IPS DF 6.9 (cell line): Measurements from ENCODE around the gene SLC35E2B.
"Not testable (repeated sequence)": the region's sequence is repeated elsewhere in the genome, so short reads cannot be mapped to it uniquely, and the experiment has no call there.

Experiments used
- DNase-seq: peaks from one replicate; pipeline ENCODE4 v3.0.0-alpha.2; 2013; ENCODE audit warnings: low read depth, low spot score
- H3K27ac ChIP-seq: one replicate; pipeline ENCODE4 v1.5.1; 2013; ENCODE audit warnings: low read length, control low read depth
- H3K27me3 ChIP-seq: 2 replicates; pipeline ENCODE4 v1.6.1; 2013; ENCODE audit warnings: mild to moderate bottlenecking, low read length; ENCODE audit not compliant: control insufficient read depth, insufficient read depth
- H3K36me3 ChIP-seq: 2 replicates; pipeline ENCODE4 v1.6.1; 2013; ENCODE audit warnings: low read length; ENCODE audit not compliant: control insufficient read depth, insufficient read depth
- H3K4me1 ChIP-seq: 2 replicates; pipeline ENCODE4 v1.6.1; 2013; ENCODE audit warnings: low read length; ENCODE audit not compliant: control insufficient read depth, insufficient read depth
- H3K4me3 ChIP-seq: 2 replicates; pipeline ENCODE4 v1.5.1; 2013; ENCODE audit warnings: mild to moderate bottlenecking, low read length
- H3K9me3 ChIP-seq: 2 replicates; pipeline ENCODE4 v1.6.1; 2013; ENCODE audit warnings: low read length, inconsistent platforms; ENCODE audit not compliant: control insufficient read depth, insufficient read depth
- WGBS: extraction: QIAGEN DNeasy Blood & Tissue Kit; methylation state at CpG from one replicate; pipeline ENCODE4 v1.1.7; 2013; ENCODE audit warnings: mixed read lengths, missing lambda C conversion rate; ENCODE audit not compliant: insufficient read length, insufficient coverage; 5-methylcytosine and 5-hydroxymethylcytosine counted together

SLC35E2B gene

DNA sequence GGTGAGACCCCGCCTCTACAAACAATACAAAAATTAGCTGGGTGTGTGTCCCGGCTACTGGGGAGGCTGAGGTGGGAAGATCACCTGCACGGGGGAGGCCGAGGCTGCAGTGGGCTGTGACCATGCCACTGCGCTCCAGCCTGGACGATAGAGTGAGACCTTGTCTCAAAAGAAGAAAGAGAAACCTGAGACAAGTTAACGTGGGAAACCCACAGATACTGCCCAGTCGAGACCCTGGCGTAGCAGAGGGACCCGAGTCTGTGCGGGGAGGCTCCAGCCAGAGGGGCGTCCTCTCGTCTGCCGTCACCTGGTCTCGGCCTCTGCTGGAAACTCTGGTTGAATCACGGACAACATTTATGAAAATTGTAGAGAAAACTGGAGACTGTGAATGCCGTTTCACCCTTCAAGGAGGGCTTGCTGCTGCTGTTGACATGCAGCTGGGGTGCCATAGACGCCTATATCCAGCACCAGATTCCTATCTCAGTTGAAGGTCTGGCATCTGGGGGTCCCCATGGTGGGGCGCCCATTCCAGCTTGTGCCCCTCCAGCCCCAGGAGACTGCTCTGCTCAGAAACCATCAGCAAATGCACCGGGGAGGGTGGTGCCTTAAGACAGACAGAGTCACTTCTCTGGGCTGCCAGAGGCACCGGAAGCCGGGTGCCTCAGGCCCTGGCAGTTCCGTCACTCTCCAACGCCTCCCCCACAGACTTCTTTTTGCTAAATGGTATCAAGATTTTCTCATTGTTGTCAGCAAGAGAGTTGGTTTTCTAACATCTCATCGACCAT, 20.2 kb downstream of the SLC35E2B start:
- no CpG with 5 or more reads among the region's 25 CpGs for WGBS
- H3K9me3 ChIP-seq, result no peaks in the 10 kb centered on the region
- no peak overlapping the region for H3K27ac ChIP-seq
- no peak for DNase-seq
- H3K4me1 ChIP-seq, result no peaks in the 10 kb centered on the region
- H3K4me3 ChIP-seq, result no peak overlapping the region
- peaks cover 14% of the 10 kb centered on the region for H3K36me3 ChIP-seq
- no peaks in the 10 kb centered on the region for H3K27me3 ChIP-seq

- no CpG with 5 or more reads among the region's 27 CpGs for WGBS
These were observed 21.1 kb downstream of the SLC35E2B start for GRCh38 chr1:1671365-1672119.

GRCh38 chr1:1670866-1671265, 21.7 kb downstream of the SLC35E2B start:
- Histone ChIP-seq H3K4me1 (no peaks in the 10 kb centered on the region), H3K9me3 (no peaks in the 10 kb centered on the region), H3K27me3 (no peaks in the 10 kb centered on the region), H3K27ac (no peak overlapping the region), H3K36me3 (peaks cover 16% of the 10 kb centered on the region), H3K4me3 (no peak overlapping the region)
- DNase-seq, result no peak
- WGBS, result no CpG with 5 or more reads among the region's 24 CpGs

More at GRCh38 chr1:1671365-1672119, 21.1 kb downstream of the SLC35E2B start:
- H3K9me3 ChIP-seq, result no peaks in the 10 kb centered on the region
- peaks cover 15% of the 10 kb centered on the region for H3K36me3 ChIP-seq
- H3K27me3 ChIP-seq, result no peaks in the 10 kb centered on the region
- DNase-seq, result no peak
- no peaks in the 10 kb centered on the region for H3K4me1 ChIP-seq
- no peak overlapping the region for H3K27ac ChIP-seq
- no peak overlapping the region; the same call in 1 of the 2 replicates for H3K4me3 ChIP-seq

GRCh38 chr1:1669468-1670440, 22.8 kb downstream of the SLC35E2B start:
- no peak overlapping the region for H3K4me3 ChIP-seq
- DNase-seq, result no peak
- WGBS, result no CpG with 5 or more reads among the region's 43 CpGs
- no peaks in the 10 kb centered on the region for H3K9me3 ChIP-seq
- no peaks in the 10 kb centered on the region for H3K4me1 ChIP-seq
- peaks cover 25% of the 10 kb centered on the region for H3K36me3 ChIP-seq
- H3K27me3 ChIP-seq, result no peaks in the 10 kb centered on the region
- no peak overlapping the region for H3K27ac ChIP-seq

GRCh38 chr1:1666526-1666925, 26.1 kb downstream of the SLC35E2B start:
- H3K4me1 ChIP-seq, result no peaks in the 10 kb centered on the region
- H3K4me3 ChIP-seq, result no peak overlapping the region
- no peaks in the 10 kb centered on the region for H3K9me3 ChIP-seq
- H3K36me3 ChIP-seq, result peaks cover 18% of the 10 kb centered on the region
- no CpG with 5 or more reads among the region's 15 CpGs for WGBS
- no peak for DNase-seq
- no peaks in the 10 kb centered on the region for H3K27me3 ChIP-seq
- no peak overlapping the region for H3K27ac ChIP-seq

- no peak for DNase-seq
- no CpG with 5 or more reads among the region's 25 CpGs for WGBS
- no peaks in the 10 kb centered on the region for H3K27me3 ChIP-seq
- no peak overlapping the region for H3K4me3 ChIP-seq
- no peak overlapping the region for H3K27ac ChIP-seq
- no peaks in the 10 kb centered on the region for H3K4me1 ChIP-seq
- H3K36me3 ChIP-seq, result peaks cover 18% of the 10 kb centered on the region
- no peaks in the 10 kb centered on the region for H3K9me3 ChIP-seq
These were observed 26.8 kb downstream of the SLC35E2B start for GRCh38 chr1:1665815-1666251.

- Histone ChIP-seq H3K27ac (no peak overlapping the region), H3K27me3 (no peaks in the 10 kb centered on the region), H3K36me3 (peaks cover 18% of the 10 kb centered on the region), H3K4me3 (no peak overlapping the region), H3K9me3 (no peaks in the 10 kb centered on the region), H3K4me1 (no peaks in the 10 kb centered on the region)
- no peak for DNase-seq
- WGBS, result no CpG with 5 or more reads among the region's 27 CpGs
These were observed 27.4 kb downstream of the SLC35E2B start for GRCh38 chr1:1664941-1665814.

GRCh38 chr1:1664318-1664717, 28.3 kb downstream of the SLC35E2B start:
- H3K27me3 ChIP-seq, H3K27ac ChIP-seq, H3K4me3 ChIP-seq, DNase-seq, H3K4me1 ChIP-seq, H3K9me3 ChIP-seq: not testable (repeated sequence)
- no CpG with 5 or more reads among the region's 11 CpGs for WGBS
- H3K36me3 ChIP-seq, result peaks cover 10% of the 10 kb centered on the region

- not testable (repeated sequence) for DNase-seq, H3K27ac ChIP-seq, H3K4me3 ChIP-seq, H3K9me3 ChIP-seq, H3K4me1 ChIP-seq, H3K27me3 ChIP-seq
- H3K36me3 ChIP-seq, result peaks cover 10% of the 10 kb centered on the region
- WGBS, result no CpG with 5 or more reads among the region's 15 CpGs
These were observed 29.6 kb downstream of the SLC35E2B start for GRCh38 chr1:1662830-1663560.
